BLaER1 (cell line): ENCODE data around the gene DST.

Experiments
- H3K27ac ChIP-seq: shearing (Covaris generic); formaldehyde crosslinking; 2 replicates; pipeline ENCODE4 v1.8.1; 2022
- H3K27me3 ChIP-seq: shearing (Covaris generic); formaldehyde crosslinking; 2 replicates; pipeline ENCODE4 v1.8.1; 2022
- H3K36me3 ChIP-seq: shearing (Covaris generic); formaldehyde crosslinking; 2 replicates; pipeline ENCODE4 v1.8.1; 2022
- H3K4me1 ChIP-seq: shearing (Covaris generic); formaldehyde crosslinking; 2 replicates; pipeline ENCODE4 v1.8.1; 2022
- H3K4me2 ChIP-seq: shearing (Covaris generic); formaldehyde crosslinking; 2 replicates; pipeline ENCODE4 v1.8.1; 2022
- H3K4me3 ChIP-seq: shearing (Covaris generic); formaldehyde crosslinking; 2 replicates; pipeline ENCODE4 v1.8.1; 2022
- H3K9ac ChIP-seq: shearing (Covaris generic); formaldehyde crosslinking; 2 replicates; pipeline ENCODE4 v1.8.1; 2022
- H3K9me3 ChIP-seq: shearing (Covaris generic); formaldehyde crosslinking; 2 replicates; pipeline ENCODE4 v1.8.1; 2022
- H4K20me1 ChIP-seq: shearing (Covaris generic); formaldehyde crosslinking; 2 replicates; pipeline ENCODE4 v1.8.1; 2022
- Cebpa-rat ChIP-seq: shearing (Covaris generic); IDR thresholded peaks from 2 replicates; pipeline ENCODE4 v1.8.1; 2022

Gene DST

GRCh38 chr6:56652231-56652630, 9.5 kb upstream of the DST start:
- Histone ChIP-seq H3K27ac (no peak overlapping the region), H3K36me3 (peaks cover 14% of the 10 kb centered on the region; the same call in 1 of the 2 replicates), H3K4me2 (no peak overlapping the region), H3K9me3 (no peaks in the 10 kb centered on the region), H3K27me3 (no peaks in the 10 kb centered on the region), H3K4me3 (no peak overlapping the region), H4K20me1 (no peaks in the 10 kb centered on the region), H3K9ac (no peak overlapping the region), H3K4me1 (peaks cover 6% of the 10 kb centered on the region)
- TF ChIP-seq Cebpa-rat, result no peak

- H3K9ac ChIP-seq, result no peak overlapping the region
- H3K4me1 ChIP-seq, result no peaks in the 10 kb centered on the region
- H3K4me3 ChIP-seq, result no peak overlapping the region
- no peak overlapping the region for H3K4me2 ChIP-seq
- no peaks in the 10 kb centered on the region for H4K20me1 ChIP-seq
- no peak for TF ChIP-seq Cebpa-rat
- H3K36me3 ChIP-seq, result peaks cover 30% of the 10 kb centered on the region
- no peaks in the 10 kb centered on the region for H3K27me3 ChIP-seq
- no peak overlapping the region for H3K27ac ChIP-seq
- H3K9me3 ChIP-seq, result no peaks in the 10 kb centered on the region
Observed at GRCh38 chr6:56650191-56650590, 7.5 kb upstream of the DST start.

- no peak for TF ChIP-seq Cebpa-rat
Observed at GRCh38 chr6:56649782-56650181, 7.1 kb upstream of the DST start.

GRCh38 chr6:56649053-56649769, 6.5 kb upstream of the DST start:
- H4K20me1 ChIP-seq, result no peaks in the 10 kb centered on the region
- no peak overlapping the region for H3K9ac ChIP-seq
- H3K36me3 ChIP-seq, result peaks cover 40% of the 10 kb centered on the region
- no peaks in the 10 kb centered on the region for H3K4me1 ChIP-seq
- H3K9me3 ChIP-seq, result no peaks in the 10 kb centered on the region
- no peaks in the 10 kb centered on the region for H3K27me3 ChIP-seq
- no peak overlapping the region for H3K4me2 ChIP-seq
- no peak overlapping the region for H3K27ac ChIP-seq
- TF ChIP-seq Cebpa-rat, result no peak
- H3K4me3 ChIP-seq, result no peak overlapping the region

More at GRCh38 chr6:56649782-56650181, 7.1 kb upstream of the DST start:
- Histone ChIP-seq H3K9me3 (no peaks in the 10 kb centered on the region), H4K20me1 (no peaks in the 10 kb centered on the region), H3K9ac (no peak overlapping the region), H3K27ac (no peak overlapping the region), H3K4me2 (no peak overlapping the region), H3K27me3 (no peaks in the 10 kb centered on the region), H3K36me3 (peaks cover 34% of the 10 kb centered on the region), H3K4me3 (no peak overlapping the region), H3K4me1 (no peaks in the 10 kb centered on the region)

GRCh38 chr6:56647172-56647762, 4.6 kb upstream of the DST start:
- H3K4me2 ChIP-seq, result no peak overlapping the region
- H3K9ac ChIP-seq, result no peak overlapping the region
- no peaks in the 10 kb centered on the region for H3K4me1 ChIP-seq
- H3K27ac ChIP-seq, result no peak overlapping the region
- H3K9me3 ChIP-seq, result no peaks in the 10 kb centered on the region
- H3K27me3 ChIP-seq, result no peaks in the 10 kb centered on the region
- TF ChIP-seq Cebpa-rat, result no peak
- H3K36me3 ChIP-seq, result peaks cover 40% of the 10 kb centered on the region
- H3K4me3 ChIP-seq, result no peak overlapping the region
- no peaks in the 10 kb centered on the region for H4K20me1 ChIP-seq

- no peaks in the 10 kb centered on the region for H3K9me3 ChIP-seq
- no peaks in the 10 kb centered on the region for H3K4me1 ChIP-seq
- no peak for TF ChIP-seq Cebpa-rat
- peaks cover 46% of the 10 kb centered on the region for H3K36me3 ChIP-seq
- no peak overlapping the region for H3K27ac ChIP-seq
- H3K4me2 ChIP-seq, result no peak overlapping the region
- H3K9ac ChIP-seq, result no peak overlapping the region
- no peak overlapping the region for H3K4me3 ChIP-seq
- no peaks in the 10 kb centered on the region for H3K27me3 ChIP-seq
- no peaks in the 10 kb centered on the region for H4K20me1 ChIP-seq
Observed at GRCh38 chr6:56644366-56644765, 1.7 kb upstream of the DST start.

- no peaks in the 10 kb centered on the region for H4K20me1 ChIP-seq
- H3K4me1 ChIP-seq, result no peaks in the 10 kb centered on the region
- no peak overlapping the region for H3K9ac ChIP-seq
- H3K27me3 ChIP-seq, result no peaks in the 10 kb centered on the region
- peaks cover 43% of the 10 kb centered on the region for H3K36me3 ChIP-seq
- no peak overlapping the region for H3K4me3 ChIP-seq
- TF ChIP-seq Cebpa-rat, result no peak
- no peaks in the 10 kb centered on the region for H3K9me3 ChIP-seq
- no peak overlapping the region for H3K27ac ChIP-seq
- H3K4me2 ChIP-seq, result no peak overlapping the region
Observed at GRCh38 chr6:56643379-56644089, 845 bp upstream of the DST start.

- Histone ChIP-seq H3K4me2 (no peak overlapping the region), H3K4me1 (no peaks in the 10 kb centered on the region), H3K27ac (no peak overlapping the region), H3K27me3 (no peaks in the 10 kb centered on the region), H4K20me1 (no peaks in the 10 kb centered on the region), H3K9me3 (no peaks in the 10 kb centered on the region), H3K4me3 (no peak overlapping the region), H3K9ac (no peak overlapping the region), H3K36me3 (peaks cover 26% of the 10 kb centered on the region)
- no peak for TF ChIP-seq Cebpa-rat
Observed at GRCh38 chr6:56640374-56640773, 2.3 kb downstream of the DST start.

- no peak overlapping the region for H3K27ac ChIP-seq
- no peak overlapping the region for H3K4me2 ChIP-seq
- no peaks in the 10 kb centered on the region for H3K4me1 ChIP-seq
- no peak for TF ChIP-seq Cebpa-rat
- H3K9ac ChIP-seq, result no peak overlapping the region
- no peaks in the 10 kb centered on the region for H3K9me3 ChIP-seq
- no peak overlapping the region for H3K4me3 ChIP-seq
- H3K36me3 ChIP-seq, result peaks cover 27% of the 10 kb centered on the region
- H3K27me3 ChIP-seq, result no peaks in the 10 kb centered on the region
- H4K20me1 ChIP-seq, result no peaks in the 10 kb centered on the region
Observed at GRCh38 chr6:56638760-56639159, 3.9 kb downstream of the DST start.

GRCh38 chr6:56637640-56638039, 5.0 kb downstream of the DST start:
- Histone ChIP-seq H3K4me3 (no peak overlapping the region), H4K20me1 (no peaks in the 10 kb centered on the region), H3K27me3 (no peaks in the 10 kb centered on the region), H3K4me2 (no peak overlapping the region), H3K36me3 (peaks cover 34% of the 10 kb centered on the region), H3K9me3 (no peaks in the 10 kb centered on the region), H3K9ac (no peak overlapping the region), H3K27ac (no peak overlapping the region), H3K4me1 (no peaks in the 10 kb centered on the region)
- no peak for TF ChIP-seq Cebpa-rat
